Effector memory CD4-positive, alpha-beta T cell (primary cell): ENCODE measurements around the gene INO80E.

Experiments
- DNase-seq, 3 donors: peaks; one replicate each; pipeline ENCODE4 v3.0.0-alpha.2; 2020
- H3K27ac ChIP-seq: 2 replicates; pipeline ENCODE4 v1.7.0; 2013; ENCODE audit warnings: mild to moderate bottlenecking, low read length, moderate library complexity; ENCODE audit not compliant: insufficient read depth, poor library complexity, severe bottlenecking
- H3K27me3 ChIP-seq: replicated peaks from 2 replicates; pipeline ENCODE4 v1.7.0; 2013; ENCODE audit warnings: mild to moderate bottlenecking, low read length; ENCODE audit not compliant: insufficient read depth, control insufficient read depth, poor library complexity, severe bottlenecking
- H3K36me3 ChIP-seq: 2 replicates; pipeline ENCODE4 v1.7.0; 2013; ENCODE audit warnings: mild to moderate bottlenecking, low read length, moderate library complexity; ENCODE audit not compliant: control insufficient read depth, insufficient read depth
- H3K4me1 ChIP-seq: 2 replicates; pipeline ENCODE4 v1.7.0; 2013; ENCODE audit warnings: low read length, mild to moderate bottlenecking; ENCODE audit not compliant: control insufficient read depth, insufficient read depth, poor library complexity, severe bottlenecking
- H3K4me3 ChIP-seq: 2 replicates; pipeline ENCODE4 v1.7.0; 2013; ENCODE audit warnings: low read length, low read depth, mild to moderate bottlenecking; ENCODE audit not compliant: insufficient read depth, poor library complexity, severe bottlenecking
- H3K9me3 ChIP-seq: 2 replicates; pipeline ENCODE4 v1.7.0; 2013; ENCODE audit warnings: mild to moderate bottlenecking, low read length, moderate library complexity; ENCODE audit not compliant: control insufficient read depth

INO80E gene

DNA sequence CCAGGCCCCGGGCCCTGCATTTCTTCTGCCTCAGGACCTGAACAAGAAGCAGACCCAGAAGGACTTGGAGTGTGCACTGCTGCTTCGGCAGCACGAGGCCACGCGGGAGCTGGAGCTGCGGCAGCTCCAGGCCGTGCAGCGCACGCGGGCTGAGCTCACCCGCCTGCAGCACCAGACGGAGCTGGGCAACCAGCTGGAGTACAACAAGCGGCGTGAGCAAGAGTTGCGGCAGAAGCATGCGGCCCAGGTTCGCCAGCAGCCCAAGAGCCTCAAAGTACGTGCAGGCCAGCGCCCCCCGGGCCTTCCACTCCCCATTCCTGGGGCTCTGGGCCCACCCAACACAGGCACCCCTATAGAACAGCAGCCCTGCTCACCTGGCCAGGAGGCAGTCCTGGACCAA lies 9.8 kb upstream of the INO80E start:
- Histone ChIP-seq H3K4me3 (no peak overlapping the region), H3K9me3 (no peaks in the 10 kb centered on the region), H3K4me1 (no peaks in the 10 kb centered on the region), H3K27me3 (no peaks in the 10 kb centered on the region), H3K36me3 (peaks cover 93% of the 10 kb centered on the region), H3K27ac (no peak overlapping the region)
- no peak for DNase-seq

DNA sequence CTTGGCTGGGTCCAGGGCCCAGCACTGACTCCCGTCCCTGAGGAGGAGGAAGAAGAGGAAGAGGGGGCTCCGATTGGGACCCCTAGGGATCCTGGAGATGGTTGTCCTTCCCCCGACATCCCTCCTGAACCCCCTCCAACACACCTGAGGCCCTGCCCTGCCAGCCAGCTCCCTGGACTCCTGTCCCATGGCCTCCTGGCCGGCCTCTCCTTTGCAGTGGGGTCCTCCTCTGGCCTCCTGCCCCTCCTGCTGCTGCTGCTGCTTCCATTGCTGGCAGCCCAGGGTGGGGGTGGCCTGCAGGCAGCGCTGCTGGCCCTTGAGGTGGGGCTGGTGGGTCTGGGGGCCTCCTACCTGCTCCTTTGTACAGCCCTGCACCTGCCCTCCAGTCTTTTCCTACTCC lies 9.1 kb upstream of the INO80E start:
- Histone ChIP-seq H3K4me3 (no peak overlapping the region), H3K27ac (no peak overlapping the region), H3K36me3 (peaks cover 91% of the 10 kb centered on the region)

DNA sequence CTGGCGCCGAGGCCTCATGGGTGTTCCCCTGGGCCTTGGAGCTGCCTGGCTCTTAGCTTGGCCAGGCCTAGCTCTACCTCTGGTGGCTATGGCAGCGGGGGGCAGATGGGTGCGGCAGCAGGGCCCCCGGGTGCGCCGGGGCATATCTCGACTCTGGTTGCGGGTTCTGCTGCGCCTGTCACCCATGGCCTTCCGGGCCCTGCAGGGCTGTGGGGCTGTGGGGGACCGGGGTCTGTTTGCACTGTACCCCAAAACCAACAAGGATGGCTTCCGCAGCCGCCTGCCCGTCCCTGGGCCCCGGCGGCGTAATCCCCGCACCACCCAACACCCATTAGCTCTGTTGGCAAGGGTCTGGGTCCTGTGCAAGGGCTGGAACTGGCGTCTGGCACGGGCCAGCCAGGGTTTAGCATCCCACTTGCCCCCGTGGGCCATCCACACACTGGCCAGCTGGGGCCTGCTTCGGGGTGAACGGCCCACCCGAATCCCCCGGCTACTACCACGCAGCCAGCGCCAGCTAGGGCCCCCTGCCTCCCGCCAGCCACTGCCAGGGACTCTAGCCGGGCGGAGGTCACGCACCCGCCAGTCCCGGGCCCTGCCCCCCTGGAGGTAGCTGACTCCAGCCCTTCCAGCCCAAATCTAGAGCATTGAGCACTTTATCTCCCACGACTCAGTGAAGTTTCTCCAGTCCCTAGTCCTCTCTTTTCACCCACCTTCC lies 8.5 kb upstream of the INO80E start:
- Histone ChIP-seq H3K9me3 (no peaks in the 10 kb centered on the region), H3K4me1 (no peaks in the 10 kb centered on the region), H3K27me3 (no peaks in the 10 kb centered on the region), H3K36me3 (peaks cover 91% of the 10 kb centered on the region), H3K4me3 (no peak overlapping the region), H3K27ac (no peak overlapping the region)
- no peak for DNase-seq

More for the DNA sequence above, 9.1 kb upstream of the INO80E start:
- DNase-seq, result no peak
- Histone ChIP-seq H3K4me1 (no peaks in the 10 kb centered on the region), H3K27me3 (no peaks in the 10 kb centered on the region), H3K9me3 (no peaks in the 10 kb centered on the region)

DNA sequence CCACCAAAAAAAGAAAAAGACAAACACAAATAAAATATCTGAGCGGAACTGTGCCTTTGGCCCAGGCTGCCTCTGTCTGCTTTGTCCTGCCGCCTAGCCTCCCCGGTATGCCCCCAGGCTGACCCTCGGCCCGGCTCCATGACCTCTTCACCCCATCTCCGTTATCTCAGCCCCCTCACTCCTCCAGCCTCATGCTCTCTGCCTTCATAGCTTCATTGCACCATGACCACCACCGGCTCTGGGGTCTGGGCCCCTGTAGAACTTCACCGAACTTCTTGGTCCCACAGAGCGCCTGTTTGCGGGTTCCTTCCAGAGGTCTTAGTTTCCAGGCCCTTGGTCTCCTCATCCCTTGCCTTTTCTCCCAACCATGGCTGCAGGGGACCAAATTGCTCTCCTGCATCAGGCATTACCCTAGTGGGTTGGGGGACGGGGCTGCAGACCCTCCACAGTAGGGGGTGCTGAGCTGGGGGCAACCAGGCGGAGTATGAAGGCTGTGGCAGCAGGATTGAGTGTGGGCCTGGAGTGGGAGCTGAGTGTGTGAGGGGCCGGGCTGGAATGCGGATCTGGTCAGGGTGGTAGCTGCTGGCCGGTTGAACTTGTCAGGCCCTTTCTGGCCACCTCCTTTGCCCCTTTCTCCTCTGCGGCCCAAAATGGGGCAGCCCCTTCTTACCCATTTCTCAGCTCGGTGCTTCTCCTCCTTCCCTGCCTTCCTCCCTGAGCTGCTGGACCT lies 7.5 kb upstream of the INO80E start:
- Histone ChIP-seq H3K4me1 (no peaks in the 10 kb centered on the region), H3K9me3 (no peaks in the 10 kb centered on the region), H3K36me3 (peaks cover 90% of the 10 kb centered on the region), H3K27ac (no peak overlapping the region), H3K27me3 (no peaks in the 10 kb centered on the region), H3K4me3 (no peak overlapping the region)
- no peak for DNase-seq

DNA sequence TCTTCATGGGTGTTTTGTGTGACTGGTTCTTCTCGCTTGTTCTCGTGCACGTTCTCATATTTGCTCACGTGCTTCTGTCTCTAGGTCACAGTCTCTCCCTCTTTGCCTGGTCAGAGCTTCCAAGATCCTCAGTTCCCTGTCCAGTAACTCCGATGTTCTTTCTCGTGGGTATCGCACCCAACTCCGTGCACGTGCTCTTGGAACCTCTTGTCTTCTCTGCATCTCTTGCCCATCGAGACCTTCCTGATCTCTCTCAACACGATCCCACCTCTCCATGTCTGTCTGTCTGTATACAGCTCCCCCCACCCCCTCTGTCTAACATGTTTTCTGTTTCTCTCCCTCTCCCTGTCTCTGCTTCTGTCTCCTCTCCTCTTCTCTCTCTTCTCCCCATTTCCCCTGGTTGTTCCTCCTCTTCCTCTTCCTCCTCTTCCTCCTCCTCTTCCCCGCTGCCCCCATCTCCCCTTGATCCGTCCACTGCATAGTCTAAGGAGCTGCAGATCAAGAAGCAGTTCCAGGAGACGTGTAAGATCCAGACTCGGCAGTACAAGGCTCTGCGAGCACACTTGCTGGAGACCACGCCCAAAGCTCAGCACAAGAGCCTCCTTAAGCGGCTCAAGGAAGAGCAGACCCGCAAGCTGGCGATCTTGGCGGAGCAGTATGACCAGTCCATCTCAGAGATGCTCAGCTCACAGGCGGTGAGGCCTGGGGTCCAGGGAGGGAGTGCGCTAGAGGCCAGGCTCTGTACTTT lies 6.8 kb upstream of the INO80E start:
- H3K4me3 ChIP-seq, result no peak overlapping the region
- H3K36me3 ChIP-seq, result peaks cover 83% of the 10 kb centered on the region
- H3K27me3 ChIP-seq, result no peaks in the 10 kb centered on the region
- H3K9me3 ChIP-seq, result no peaks in the 10 kb centered on the region
- H3K27ac ChIP-seq, result no peak overlapping the region
- DNase-seq, result no peak
- H3K4me1 ChIP-seq, result no peaks in the 10 kb centered on the region

DNA sequence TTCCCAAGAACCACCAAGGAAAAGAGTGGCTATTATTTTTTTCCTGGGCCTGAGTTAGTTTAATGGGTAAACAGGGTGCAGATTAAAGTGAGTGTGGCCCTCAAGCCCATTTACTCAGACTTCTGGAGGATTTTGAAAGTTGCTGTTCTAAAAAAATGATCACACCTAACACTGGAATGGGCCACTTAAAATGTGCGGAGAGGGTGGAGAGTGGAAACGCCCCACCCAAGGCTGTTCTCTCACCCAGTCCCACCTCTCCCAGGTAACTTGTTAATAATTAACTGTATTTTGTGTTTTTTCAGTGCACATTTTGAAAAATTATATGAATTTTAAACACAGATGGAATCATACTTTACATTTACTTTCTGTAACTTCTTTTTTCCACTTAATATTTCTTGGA lies 6.0 kb upstream of the INO80E start:
- H3K36me3 ChIP-seq, result peaks cover 75% of the 10 kb centered on the region
- H3K4me1 ChIP-seq, result peaks cover 7% of the 10 kb centered on the region
- no peak overlapping the region for H3K27ac ChIP-seq

DNA sequence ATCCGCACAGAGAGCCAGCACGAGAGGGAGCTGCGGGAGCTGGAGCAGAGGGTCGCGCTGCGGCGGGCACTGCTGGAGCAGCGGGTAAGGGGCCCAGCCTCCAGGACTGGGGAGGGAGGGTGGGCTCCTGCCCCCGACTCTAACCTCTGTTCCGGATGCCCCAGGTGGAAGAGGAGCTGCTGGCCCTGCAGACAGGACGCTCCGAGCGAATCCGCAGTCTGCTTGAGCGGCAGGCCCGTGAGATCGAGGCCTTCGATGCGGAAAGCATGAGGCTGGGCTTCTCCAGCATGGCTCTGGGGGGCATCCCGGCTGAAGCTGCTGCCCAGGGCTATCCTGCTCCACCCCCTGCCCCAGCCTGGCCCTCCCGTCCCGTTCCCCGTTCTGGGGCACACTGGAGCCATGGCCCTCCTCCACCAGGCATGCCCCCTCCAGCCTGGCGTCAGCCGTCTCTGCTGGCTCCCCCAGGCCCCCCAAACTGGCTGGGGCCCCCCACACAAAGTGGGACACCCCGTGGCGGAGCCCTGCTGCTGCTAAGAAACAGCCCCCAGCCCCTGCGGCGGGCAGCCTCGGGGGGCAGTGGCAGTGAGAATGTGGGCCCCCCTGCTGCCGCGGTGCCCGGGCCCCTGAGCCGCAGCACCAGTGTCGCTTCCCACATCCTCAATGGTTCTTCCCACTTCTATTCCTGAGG lies 5.0 kb upstream of the INO80E start:
- no peak for DNase-seq
- H3K4me3 ChIP-seq, result no peak overlapping the region
- peaks cover 9% of the 10 kb centered on the region for H3K4me1 ChIP-seq
- H3K27ac ChIP-seq, result no peak overlapping the region
- no peaks in the 10 kb centered on the region for H3K9me3 ChIP-seq
- peaks cover 69% of the 10 kb centered on the region for H3K36me3 ChIP-seq
- H3K27me3 ChIP-seq, result no peaks in the 10 kb centered on the region

More for the DNA sequence above, 6.0 kb upstream of the INO80E start:
- no peak overlapping the region for H3K4me3 ChIP-seq
- no peaks in the 10 kb centered on the region for H3K9me3 ChIP-seq
- no peaks in the 10 kb centered on the region for H3K27me3 ChIP-seq
- DNase-seq, result no peak

DNA sequence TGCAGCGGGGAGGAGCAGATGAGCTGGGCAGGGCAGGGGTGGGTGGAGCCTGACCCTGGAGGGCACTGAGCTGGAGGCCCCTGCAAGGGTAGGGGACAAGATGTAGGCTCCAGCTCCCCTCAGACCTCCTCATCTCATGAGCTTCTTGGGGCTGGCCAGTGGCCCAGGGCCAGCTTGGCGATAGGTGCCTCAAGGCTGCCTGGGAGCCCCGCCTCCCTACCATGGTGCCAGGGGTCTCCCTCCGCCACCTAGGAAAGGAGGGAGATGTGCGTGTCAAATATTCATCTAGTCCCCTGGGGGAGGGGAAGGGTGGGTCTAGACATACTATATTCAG lies 4.5 kb upstream of the INO80E start:
- Histone ChIP-seq H3K36me3 (peaks cover 64% of the 10 kb centered on the region), H3K27ac (no peak overlapping the region)

DNA sequence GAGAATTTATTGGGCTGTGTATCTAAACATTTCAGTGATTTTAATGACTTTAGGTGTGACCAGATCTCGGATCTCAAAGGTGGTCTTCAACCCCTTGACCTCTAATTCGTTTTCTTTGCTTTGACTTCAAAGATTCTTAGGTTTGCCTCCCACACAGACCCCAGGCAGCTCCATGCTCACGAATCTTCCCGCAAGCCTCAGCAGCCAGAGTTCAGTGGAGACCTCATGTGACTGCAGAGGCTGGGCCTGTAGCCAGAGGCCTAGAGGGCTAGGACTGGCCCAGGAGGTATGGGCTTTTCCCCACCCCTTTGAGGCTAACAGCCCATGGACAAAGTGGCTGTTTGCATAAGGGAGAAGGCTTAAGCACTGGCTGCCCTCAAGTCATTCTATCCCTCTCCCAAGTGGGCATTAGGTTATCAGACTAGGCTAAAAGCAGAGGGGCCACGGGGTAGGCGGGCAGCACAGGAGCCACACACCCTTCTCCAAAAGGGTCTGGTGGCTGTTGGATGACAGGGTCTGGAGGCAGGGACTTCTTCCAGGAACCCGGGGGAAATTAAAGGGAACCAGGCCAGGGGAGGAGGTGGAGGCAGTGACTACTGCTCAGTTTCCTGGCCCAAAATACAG lies 3.6 kb upstream of the INO80E start:
- Histone ChIP-seq H3K27ac (no peak overlapping the region), H3K27me3 (no peaks in the 10 kb centered on the region), H3K4me3 (no peak overlapping the region), H3K36me3 (peaks cover 55% of the 10 kb centered on the region), H3K9me3 (no peaks in the 10 kb centered on the region), H3K4me1 (peaks cover 17% of the 10 kb centered on the region)
- no peak for DNase-seq

More for the DNA sequence above, 4.5 kb upstream of the INO80E start:
- Histone ChIP-seq H3K4me3 (no peak overlapping the region), H3K4me1 (peaks cover 11% of the 10 kb centered on the region), H3K27me3 (no peaks in the 10 kb centered on the region), H3K9me3 (no peaks in the 10 kb centered on the region)
- DNase-seq, result no peak
